Activated B cell treated with CpG ODN at 0.5 μM for 24 hours (primary cell): Measurements from ENCODE around the gene TIMP2. TPM values are rescaled to one million over a fixed set of nuclear protein-coding genes. Genes with fewer than 3 reads are reported as not detected.

Experiments used
- ATAC-seq: fragments of 200-7000 bp; cut with Tn5 transposase; one replicate; pipeline ENCODE4 v1.10.0; 2021; ENCODE audit warnings: low read depth, mild to moderate bottlenecking, moderate library complexity
- CTCF ChIA-PET: fragments of 350-600 bp; sonication (Branson Sonifier 250); formaldehyde crosslinking; loops from one replicate; lab custom pipeline; 2021; ENCODE audit warnings: antibody characterized with exemption; lab: Charles Lee
- POLR2A ChIA-PET: fragments of 350-600 bp; sonication (Branson Sonifier 250); formaldehyde crosslinking; loops from one replicate; lab custom pipeline; 2021; ENCODE audit warnings: antibody characterized with exemption; lab: Charles Lee
- DNase-seq: peaks from one replicate; pipeline ENCODE4 v3.0.0; 2022
- H3K27ac Mint-ChIP-seq: one replicate; pipeline ENCODE4 v1.8.0; 2020; ENCODE audit warnings: mixed read lengths
- H3K27me3 Mint-ChIP-seq: one replicate; pipeline ENCODE4 v1.8.0; 2021; ENCODE audit warnings: mixed read lengths
- H3K36me3 Mint-ChIP-seq: one replicate; pipeline ENCODE4 v1.8.0; 2021; ENCODE audit warnings: low read depth, mixed read lengths
- H3K4me1 Mint-ChIP-seq: one replicate; pipeline ENCODE4 v1.8.0; 2021; ENCODE audit warnings: mixed read lengths
- H3K4me3 Mint-ChIP-seq: one replicate; pipeline ENCODE4 v1.8.0; 2020; ENCODE audit warnings: mild to moderate bottlenecking, mixed read lengths
- H3K9me3 Mint-ChIP-seq: one replicate; pipeline ENCODE4 v1.8.0; 2020; ENCODE audit warnings: mixed read lengths
- intact Hi-C: fragments of 100-400 bp; cut with micrococcal nuclease; formaldehyde crosslinking; loops from one replicate; pipeline ENCODE4 v1.15.1; 2024
- total RNA-seq: library from RNA; stranded (reverse); gene quantifications from 2 replicates; pipeline ENCODE4 v1.2.3, GENCODE V29; 2022
- TF ChIP-seq, protein P1 (sequence below): fragments of 200-600 bp; IDR thresholded peaks from one replicate; pipeline ENCODE4 v1.8.0; 2022; ENCODE audit warnings: antibody characterized with exemption, mild to moderate bottlenecking

Gene TIMP2
- total RNA-seq, 1 donor from 2014 or later, result 4.2 TPM

GRCh38 chr17:78901806-78902205 is 23.4 kb downstream of the TIMP2 start:
- Mint-ChIP-seq H3K36me3 (no peaks in the 10 kb centered on the region), H3K9me3 (no peaks in the 10 kb centered on the region), H3K27ac (no peak overlapping the region), H3K4me1 (no peaks in the 10 kb centered on the region), H3K27me3 (no peaks in the 10 kb centered on the region), H3K4me3 (no peak overlapping the region)
- intact Hi-C loops, result no loop called here
- DNase-seq (no peak), ATAC-seq (no peak)
- TF ChIP-seq, protein P1, sequence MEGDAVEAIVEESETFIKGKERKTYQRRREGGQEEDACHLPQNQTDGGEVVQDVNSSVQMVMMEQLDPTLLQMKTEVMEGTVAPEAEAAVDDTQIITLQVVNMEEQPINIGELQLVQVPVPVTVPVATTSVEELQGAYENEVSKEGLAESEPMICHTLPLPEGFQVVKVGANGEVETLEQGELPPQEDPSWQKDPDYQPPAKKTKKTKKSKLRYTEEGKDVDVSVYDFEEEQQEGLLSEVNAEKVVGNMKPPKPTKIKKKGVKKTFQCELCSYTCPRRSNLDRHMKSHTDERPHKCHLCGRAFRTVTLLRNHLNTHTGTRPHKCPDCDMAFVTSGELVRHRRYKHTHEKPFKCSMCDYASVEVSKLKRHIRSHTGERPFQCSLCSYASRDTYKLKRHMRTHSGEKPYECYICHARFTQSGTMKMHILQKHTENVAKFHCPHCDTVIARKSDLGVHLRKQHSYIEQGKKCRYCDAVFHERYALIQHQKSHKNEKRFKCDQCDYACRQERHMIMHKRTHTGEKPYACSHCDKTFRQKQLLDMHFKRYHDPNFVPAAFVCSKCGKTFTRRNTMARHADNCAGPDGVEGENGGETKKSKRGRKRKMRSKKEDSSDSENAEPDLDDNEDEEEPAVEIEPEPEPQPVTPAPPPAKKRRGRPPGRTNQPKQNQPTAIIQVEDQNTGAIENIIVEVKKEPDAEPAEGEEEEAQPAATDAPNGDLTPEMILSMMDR, result no peak
- CTCF ChIA-PET, result no interaction called here
- POLR2A ChIA-PET, result interaction anchor here (0.6 kb wide), 1 partner anchor 271 kb away, joined by 4 read pairs; no protein-coding TSS in a partner anchor

DNA sequence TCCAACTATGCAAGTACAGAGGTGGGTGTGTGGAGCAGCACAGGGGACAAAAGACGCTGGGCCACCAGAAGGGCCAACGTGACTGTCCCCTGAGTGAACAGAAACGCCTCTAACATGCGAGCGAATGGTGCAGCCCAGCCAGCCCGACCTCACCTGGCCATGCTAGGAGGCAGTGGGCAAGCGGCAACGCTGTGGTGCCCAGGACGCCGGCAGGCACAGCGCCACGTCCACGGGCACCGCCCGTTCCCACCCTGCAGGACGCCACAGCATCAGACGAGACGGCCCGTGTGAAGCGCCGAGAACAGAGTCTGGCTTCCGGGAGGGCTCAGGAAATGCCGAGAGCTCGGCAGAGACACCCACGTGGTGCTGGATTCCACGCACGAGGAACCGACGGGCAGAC is 24.4 kb downstream of the TIMP2 start:
- H3K27ac Mint-ChIP-seq, result no peak overlapping the region
- CTCF ChIA-PET, result no interaction called here
- TF ChIP-seq, protein P1, result no peak

GRCh38 chr17:78899361-78900260 is 25.6 kb downstream of the TIMP2 start:
- Mint-ChIP-seq H3K4me3 (no peak overlapping the region), H3K36me3 (no peaks in the 10 kb centered on the region), H3K27me3 (no peaks in the 10 kb centered on the region), H3K27ac (no peak overlapping the region), H3K4me1 (no peaks in the 10 kb centered on the region), H3K9me3 (no peaks in the 10 kb centered on the region)
- TF ChIP-seq, protein P1, result no peak
- ChIA-PET CTCF (interaction anchor here (1.3 kb wide), 1 partner anchor 33 kb away, joined by 4 read pairs; no protein-coding TSS in a partner anchor), POLR2A (no interaction called here)
- ATAC-seq, result no peak
- intact Hi-C loops, result no loop called here
- DNase-seq, result no peak

More for the DNA sequence above, 24.4 kb downstream of the TIMP2 start:
- Mint-ChIP-seq H3K27me3 (no peaks in the 10 kb centered on the region), H3K9me3 (no peaks in the 10 kb centered on the region), H3K36me3 (no peaks in the 10 kb centered on the region), H3K4me3 (no peak overlapping the region), H3K4me1 (no peaks in the 10 kb centered on the region)
- intact Hi-C loops, result no loop called here
- POLR2A ChIA-PET, result no interaction called here
- no peak for ATAC-seq
- no peak for DNase-seq

DNA sequence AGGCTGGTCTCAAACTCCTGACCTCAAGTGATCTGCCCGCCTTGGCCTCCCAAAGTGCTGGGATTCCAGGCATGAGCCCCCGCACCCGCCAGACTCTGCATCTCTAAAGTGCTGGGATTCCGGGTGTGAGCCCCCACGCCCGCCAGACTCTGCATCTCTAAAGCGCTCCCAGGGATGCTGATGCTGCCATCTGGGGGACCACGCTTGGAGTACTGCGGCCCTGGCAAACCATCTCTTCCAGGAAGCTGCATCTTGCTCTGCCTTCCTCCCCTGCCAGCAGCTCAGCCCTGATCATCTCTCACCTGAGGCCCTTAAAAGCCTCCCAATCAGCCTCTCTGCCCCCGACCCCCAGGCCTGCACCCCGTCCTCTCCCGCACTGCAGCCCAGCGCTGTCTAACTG is 26.2 kb downstream of the TIMP2 start:
- ChIA-PET POLR2A (no interaction called here), CTCF (interaction anchor here (1.3 kb wide), 1 partner anchor 32 kb away, joined by 4 read pairs; no protein-coding TSS in a partner anchor)
- no peak overlapping the region for H3K27ac Mint-ChIP-seq
- H3K27me3 Mint-ChIP-seq, result no peaks in the 10 kb centered on the region
- no peak overlapping the region for H3K4me3 Mint-ChIP-seq
- H3K4me1 Mint-ChIP-seq, result no peaks in the 10 kb centered on the region
- intact Hi-C loops, result no loop called here
- no peak for ATAC-seq
- TF ChIP-seq, protein P1, result no peak
- H3K36me3 Mint-ChIP-seq, result no peaks in the 10 kb centered on the region
- no peak for DNase-seq
- no peaks in the 10 kb centered on the region for H3K9me3 Mint-ChIP-seq

GRCh38 chr17:78898075-78898836 is 26.9 kb downstream of the TIMP2 start:
- TF ChIP-seq, protein P1, result no peak
- ATAC-seq (no peak), DNase-seq (no peak)
- no peak overlapping the region for H3K27ac Mint-ChIP-seq
- intact Hi-C loops, result no loop called here
- no peaks in the 10 kb centered on the region for H3K27me3 Mint-ChIP-seq
- no peaks in the 10 kb centered on the region for H3K9me3 Mint-ChIP-seq
- peaks cover 6% of the 10 kb centered on the region for H3K4me1 Mint-ChIP-seq
- ChIA-PET POLR2A (interaction anchor here (0.6 kb wide), 1 partner anchor 63 kb away, joined by 3 read pairs; no protein-coding TSS in a partner anchor), CTCF (interaction anchor here (1.3 kb wide), 1 partner anchor 31 kb away, joined by 4 read pairs; no protein-coding TSS in a partner anchor)
- H3K4me3 Mint-ChIP-seq, result no peak overlapping the region
- peaks cover 2% of the 10 kb centered on the region for H3K36me3 Mint-ChIP-seq
